Tibial nerve (tissue), 4 donors: Measurements from ENCODE around the gene CCDC188. TPM values are rescaled to one million over a fixed set of nuclear protein-coding genes. Genes with fewer than 3 reads are reported as not detected.

Experiments
- DNase-seq, 2 donors: peaks; one replicate each; pipeline ENCODE4 v3.0.0-alpha.2; 2019; ENCODE audit warnings: low spot score in 2 of 2
- H3K27ac ChIP-seq, 4 donors: fragments of 200-600 bp; sonication (generic) in 3 of 4; one replicate each; pipeline ENCODE4 v1.5.1; 2017 to 2019; ENCODE audit warnings: mild to moderate bottlenecking in 1 of 4
- H3K27me3 ChIP-seq, 2 donors: fragments of 200-600 bp; sonication (generic) in 1 of 2; one replicate each; pipeline versions ENCODE4 v1.5.1 to v1.6.0; 2017 to 2019
- H3K36me3 ChIP-seq, 3 donors: fragments of 200-600 bp; sonication (generic); one replicate each; pipeline ENCODE4 v1.5.1; 2018 to 2019
- H3K4me1 ChIP-seq, 4 donors: fragments of 200-600 bp; sonication (generic) in 3 of 4; one replicate each; pipeline ENCODE4 v1.5.1; 2017 to 2019
- H3K4me3 ChIP-seq, 4 donors: fragments of 200-600 bp; sonication (generic) in 3 of 4; one replicate each; pipeline ENCODE4 v1.5.1; 2017 to 2019; ENCODE audit warnings: mild to moderate bottlenecking in 1 of 4, moderate library complexity in 1 of 4
- H3K9me3 ChIP-seq, 4 donors: fragments of 200-600 bp; sonication (generic) in 3 of 4; one replicate each; pipeline ENCODE4 v1.5.1; 2017 to 2019
- EP300 ChIP-seq, 2 donors: sonication (generic); formaldehyde crosslinking; IDR thresholded peaks; one replicate each; pipeline ENCODE4 v1.6.1; 2017; ENCODE audit warnings: antibody characterized with exemption in 2 of 2, mild to moderate bottlenecking in 1 of 2
- POLR2A ChIP-seq, 2 donors: fragments of 450-650 bp; IDR thresholded peaks; one replicate each; pipeline ENCODE4 v1.6.1; 2017; ENCODE audit warnings: antibody characterized with exemption in 2 of 2, mild to moderate bottlenecking in 2 of 2, moderate library complexity in 2 of 2
- whole genome bisulfite sequencing, 2 donors: methylation state at CpG; one replicate each; pipeline ENCODE4 v1.1.5; 2018; 5-methylcytosine and 5-hydroxymethylcytosine counted together
- total RNA-seq, 4 donors: library from RNA; depleted of rRNA; stranded (reverse); fragments of >200 nt; gene quantifications; one replicate each; pipeline ENCODE4 v1.1.0, GENCODE V29; 2016
- TF ChIP-seq, protein P1 (sequence below), 5 experiments: fragments of 200-600 bp in 3 of 5; fragments of 450-650 bp in 2 of 5; sonication (generic) in 3 of 5; IDR thresholded peaks; one replicate each; pipeline ENCODE4 v1.5.1; 2016 to 2019; ENCODE audit warnings: antibody characterized with exemption in 5 of 5, mild to moderate bottlenecking in 3 of 5, moderate library complexity in 2 of 5

CCDC188 gene
- total RNA-seq, 4 donors from 2014 or later, result 1.5 to 12.4 (median 6.6) TPM

DNA sequence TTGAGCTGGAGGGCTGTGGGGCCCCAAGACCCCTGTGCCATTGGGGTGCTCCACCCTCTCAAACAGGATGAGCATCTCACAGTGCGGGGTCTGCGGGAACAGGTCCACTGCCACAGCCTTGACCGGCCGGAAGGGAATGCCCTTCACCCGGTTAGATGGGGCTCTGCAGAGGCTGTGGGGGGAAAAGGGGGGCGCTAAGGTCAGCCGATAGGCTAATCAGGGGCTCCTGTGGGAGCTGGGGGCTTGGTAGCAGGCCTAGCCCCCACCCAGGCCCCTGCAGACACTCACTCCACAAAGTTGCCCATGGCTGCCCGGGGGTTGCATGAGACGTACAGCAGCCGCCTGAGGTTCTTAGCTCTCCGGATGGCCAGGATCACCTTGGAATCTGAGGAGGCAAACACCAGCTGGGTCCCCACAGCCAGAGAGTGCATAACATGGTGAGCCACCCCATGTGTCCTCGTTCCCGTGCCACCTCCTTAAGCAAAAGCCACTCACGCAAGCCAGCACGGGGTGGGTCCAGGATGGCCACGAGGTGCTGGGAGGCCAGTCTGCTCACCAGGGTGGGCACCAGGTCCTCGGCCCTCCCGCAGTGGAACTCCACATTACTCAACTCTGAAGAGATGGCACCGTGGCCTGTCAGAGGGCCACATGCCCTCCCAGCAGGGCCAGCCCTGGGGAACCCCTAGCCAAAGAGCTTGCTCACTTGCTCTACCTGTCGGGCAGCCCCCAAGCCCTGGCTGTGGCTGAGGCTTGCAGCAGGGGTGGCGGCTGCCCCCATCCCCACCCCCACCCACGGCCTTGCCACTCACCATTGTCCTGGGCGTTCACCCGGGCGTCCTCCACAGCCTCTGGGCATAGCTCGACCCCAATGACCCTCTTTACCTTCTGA is 38.0 kb downstream of the CCDC188 start:
- H3K4me1 ChIP-seq, result peaks cover 0 to 47% (median 20%) of the 10 kb centered on the region in 4 donors
- no peaks in the 10 kb centered on the region for H3K27me3 ChIP-seq
- no peak overlapping the region for H3K4me3 ChIP-seq
- 81 to 82% methylated on average over 15 to 25 of the region's 26 CpGs for WGBS, 2 donors
- H3K9me3 ChIP-seq, result no peaks in the 10 kb centered on the region
- no peak for DNase-seq
- H3K36me3 ChIP-seq, result peaks cover 0 to 82% (median 20%) of the 10 kb centered on the region in 3 donors
- TF ChIP-seq, protein P1, sequence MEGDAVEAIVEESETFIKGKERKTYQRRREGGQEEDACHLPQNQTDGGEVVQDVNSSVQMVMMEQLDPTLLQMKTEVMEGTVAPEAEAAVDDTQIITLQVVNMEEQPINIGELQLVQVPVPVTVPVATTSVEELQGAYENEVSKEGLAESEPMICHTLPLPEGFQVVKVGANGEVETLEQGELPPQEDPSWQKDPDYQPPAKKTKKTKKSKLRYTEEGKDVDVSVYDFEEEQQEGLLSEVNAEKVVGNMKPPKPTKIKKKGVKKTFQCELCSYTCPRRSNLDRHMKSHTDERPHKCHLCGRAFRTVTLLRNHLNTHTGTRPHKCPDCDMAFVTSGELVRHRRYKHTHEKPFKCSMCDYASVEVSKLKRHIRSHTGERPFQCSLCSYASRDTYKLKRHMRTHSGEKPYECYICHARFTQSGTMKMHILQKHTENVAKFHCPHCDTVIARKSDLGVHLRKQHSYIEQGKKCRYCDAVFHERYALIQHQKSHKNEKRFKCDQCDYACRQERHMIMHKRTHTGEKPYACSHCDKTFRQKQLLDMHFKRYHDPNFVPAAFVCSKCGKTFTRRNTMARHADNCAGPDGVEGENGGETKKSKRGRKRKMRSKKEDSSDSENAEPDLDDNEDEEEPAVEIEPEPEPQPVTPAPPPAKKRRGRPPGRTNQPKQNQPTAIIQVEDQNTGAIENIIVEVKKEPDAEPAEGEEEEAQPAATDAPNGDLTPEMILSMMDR (IDR thresholded peaks at IDR 0.05), result no peak
- no peak for TF ChIP-seq EP300 (IDR thresholded peaks at IDR 0.05)
- TF ChIP-seq POLR2A (IDR thresholded peaks at IDR 0.05), result no peak
- no peak overlapping the region for H3K27ac ChIP-seq

DNA sequence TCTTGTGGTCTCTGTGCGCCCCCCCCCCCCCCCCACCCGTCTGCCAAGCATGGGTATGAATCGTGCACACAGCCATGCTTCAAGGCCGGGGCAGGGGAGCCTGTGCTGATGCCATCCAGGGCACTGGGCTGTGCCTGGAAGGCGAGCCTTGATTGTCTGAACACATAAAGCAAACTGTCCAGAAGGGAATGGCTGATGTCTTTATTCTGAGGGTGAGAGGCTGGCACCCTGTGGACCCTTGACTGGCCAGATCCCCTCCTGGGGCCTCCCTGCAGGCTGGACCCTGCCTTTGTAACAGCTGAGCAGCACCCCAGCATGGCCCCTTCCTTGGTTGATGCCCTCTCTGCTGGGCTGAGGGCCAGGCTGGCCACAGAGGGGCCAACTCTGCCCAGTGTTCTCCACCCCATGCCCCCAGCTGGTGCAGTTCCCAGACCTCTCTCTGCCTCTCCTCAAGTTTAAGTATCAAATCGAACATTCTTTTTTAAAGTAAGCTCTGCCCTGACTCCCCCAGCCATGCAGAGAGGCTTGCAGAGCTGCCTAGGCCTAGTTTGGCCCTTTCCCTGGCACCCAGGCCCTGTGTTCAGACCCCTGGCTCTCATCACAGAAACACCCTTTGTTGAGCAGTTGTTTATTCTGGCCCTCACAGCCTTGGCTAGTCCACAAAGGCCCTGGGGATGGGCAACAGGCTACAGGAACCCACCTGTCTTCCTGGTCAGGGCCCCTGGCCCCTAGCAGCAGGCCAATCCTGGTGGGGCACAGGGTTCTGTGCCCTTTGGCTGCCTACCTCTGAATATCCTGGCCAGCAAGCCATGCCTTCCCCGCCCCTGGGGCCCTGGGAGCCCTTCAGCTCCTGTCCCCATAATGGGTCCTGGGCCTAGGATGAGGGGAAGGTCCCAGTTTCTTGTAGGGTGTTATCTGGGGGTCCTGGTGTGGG is 38.9 kb downstream of the CCDC188 start:
- Histone ChIP-seq H3K36me3 (peaks cover 0 to 91% (median 29%) of the 10 kb centered on the region in 3 donors), H3K27ac (peak overlapping the region in 1 of 4 donors; percentile 60), H3K27me3 (no peaks in the 10 kb centered on the region), H3K9me3 (no peaks in the 10 kb centered on the region), H3K4me3 (no peak overlapping the region), H3K4me1 (peaks cover 0 to 45% (median 19%) of the 10 kb centered on the region in 4 donors)
- DNase-seq, result no peak
- TF ChIP-seq, protein P1 (IDR thresholded peaks at IDR 0.05), result no peak
- TF ChIP-seq POLR2A (IDR thresholded peaks at IDR 0.05) (no peak), EP300 (IDR thresholded peaks at IDR 0.05) (no peak)
- 45 to 47% methylated on average over 2 to 6 of the region's 7 CpGs for WGBS, 2 donors

DNA sequence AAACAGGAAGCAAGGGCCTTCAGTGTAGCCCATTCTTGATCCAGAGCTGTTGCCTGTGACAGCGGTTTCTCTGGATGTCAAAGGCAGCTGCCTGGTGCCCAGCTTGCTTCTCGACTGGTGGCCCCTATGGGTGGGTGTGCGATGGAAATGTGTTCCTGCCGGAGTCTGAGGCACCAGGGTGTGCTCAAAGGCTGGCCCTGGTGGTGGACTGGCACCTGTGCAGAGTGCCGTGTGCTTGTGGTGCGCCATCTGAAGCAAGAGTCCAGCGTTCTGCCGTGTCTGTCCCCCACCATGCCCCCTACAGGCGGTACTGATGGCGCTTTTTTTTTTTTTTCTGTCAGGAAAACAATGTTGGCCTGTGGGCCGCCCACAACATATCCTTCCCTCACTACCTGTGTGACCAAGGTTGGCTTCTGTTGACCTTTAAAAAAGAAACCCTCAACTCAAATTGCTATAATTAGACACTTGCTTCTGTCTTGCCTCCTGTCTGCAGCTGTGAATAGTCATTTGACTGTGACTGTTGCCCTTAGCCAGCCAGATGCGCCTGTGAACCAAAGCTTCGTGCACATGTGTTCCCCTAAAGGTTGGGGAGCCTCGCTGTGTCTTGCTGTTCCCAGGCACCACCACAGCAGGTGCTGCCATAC is 39.7 kb downstream of the CCDC188 start:
- DNase-seq, result no peak
- H3K27ac ChIP-seq, result no peak overlapping the region
- H3K36me3 ChIP-seq, result peaks cover 0 to 99% (median 35%) of the 10 kb centered on the region in 3 donors
- H3K4me1 ChIP-seq, result peaks cover 0 to 40% (median 15%) of the 10 kb centered on the region in 4 donors
- no peaks in the 10 kb centered on the region for H3K27me3 ChIP-seq
- no peaks in the 10 kb centered on the region for H3K9me3 ChIP-seq
- TF ChIP-seq EP300 (IDR thresholded peaks at IDR 0.05), result no peak
- TF ChIP-seq, protein P1 (IDR thresholded peaks at IDR 0.05), result no peak
- no peak for TF ChIP-seq POLR2A (IDR thresholded peaks at IDR 0.05)
- no peak overlapping the region for H3K4me3 ChIP-seq
- 59% methylated on average over 13 to 14 of the region's 14 CpGs for WGBS, 2 donors

DNA sequence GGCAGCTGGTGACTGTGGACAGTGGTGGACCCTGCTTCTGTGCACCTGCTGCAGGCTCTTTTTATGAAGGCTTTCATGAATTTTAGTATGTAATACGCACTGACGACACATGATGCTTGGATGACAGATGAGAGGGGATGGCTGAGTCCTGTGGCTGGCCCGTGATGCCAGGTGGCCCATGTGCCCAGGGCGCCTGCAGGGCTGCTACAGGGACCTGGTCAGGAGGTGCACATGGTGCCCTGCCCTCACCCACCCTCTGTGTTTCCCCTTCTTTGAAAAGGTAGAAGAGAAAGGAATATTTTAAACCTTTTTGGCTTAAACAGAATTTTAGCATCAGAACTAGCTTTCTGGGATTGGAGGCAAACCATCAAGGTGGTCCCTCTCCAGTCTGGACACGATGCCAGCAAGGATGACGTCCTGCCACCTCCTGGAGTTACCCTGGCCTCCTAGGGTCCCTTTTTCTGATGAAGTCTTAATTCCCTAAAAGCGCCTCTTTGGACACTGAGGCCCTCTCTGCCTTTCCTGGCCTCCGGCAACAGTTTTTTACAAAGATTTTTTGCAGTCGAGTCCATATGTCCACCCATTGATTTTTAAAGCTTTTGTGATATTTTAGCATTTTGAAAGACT is 40.4 kb downstream of the CCDC188 start:
- Histone ChIP-seq H3K4me3 (no peak overlapping the region), H3K27ac (no peak overlapping the region), H3K4me1 (peaks cover 0 to 34% (median 8%) of the 10 kb centered on the region in 4 donors), H3K36me3 (peaks cover 0 to 100% (median 38%) of the 10 kb centered on the region in 3 donors), H3K9me3 (no peaks in the 10 kb centered on the region), H3K27me3 (no peaks in the 10 kb centered on the region)
- DNase-seq, result no peak
- TF ChIP-seq, protein P1 (IDR thresholded peaks at IDR 0.05), result no peak
- TF ChIP-seq EP300 (IDR thresholded peaks at IDR 0.05), result no peak
- WGBS, 2 donors, result 87 to 89% methylated on average over 9 of the region's 9 CpGs
